ENCODE results near the gene CHEK2. TPM values are rescaled to one million over a fixed set of nuclear protein-coding genes. Genes with fewer than 3 reads are reported as not detected.
"Not testable (repeated sequence)": the region's sequence is repeated elsewhere in the genome, so short reads cannot be mapped to it uniquely, and the experiment has no call there.

CHEK2 gene
- 7.0 TPM for polyA plus RNA-seq (ENCODE audit: insufficient read length)

- peak; percentile 98 for DNase-seq
These were observed at the start of gene CHEK2, which contains the start of gene HSCB for GRCh38 chr22:28741785-28742561. Gene CHEK2, minus strand, starts transcription at chr22:28741820. Its CDS starts 7,099 bp downstream, at chr22:28734721. Gene HSCB, plus strand, starts transcription at chr22:28742039. Its CDS starts 57 bp downstream, at chr22:28742096.

GRCh38 chr22:28791124-28791523 lies 49.5 kb upstream of the CHEK2 start:
- no peak for DNase-seq

DNA sequence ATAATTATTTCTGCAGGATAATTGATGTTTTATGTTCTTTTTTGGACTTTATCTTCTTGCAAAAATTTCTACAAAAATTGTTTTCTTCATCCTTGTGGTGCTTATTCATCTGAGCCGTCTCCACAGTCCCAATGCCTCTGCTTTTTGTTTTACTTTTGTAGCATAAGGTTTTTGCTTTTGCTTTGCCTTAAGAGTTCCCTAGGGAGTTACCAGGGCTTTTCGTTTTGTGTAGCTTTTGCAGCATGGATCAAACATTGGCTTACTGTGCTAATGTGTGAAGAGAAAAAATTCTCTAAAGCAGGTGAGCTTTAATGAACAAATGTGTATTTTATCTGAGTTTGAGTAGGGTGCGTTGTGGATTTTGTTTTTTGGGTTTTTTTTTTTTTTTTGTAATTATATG lies 47.0 kb upstream of the CHEK2 start:
- no peak for DNase-seq

GRCh38 chr22:28783786-28784671 lies 42.4 kb upstream of the CHEK2 start:
- DNase-seq, result no peak

DNA sequence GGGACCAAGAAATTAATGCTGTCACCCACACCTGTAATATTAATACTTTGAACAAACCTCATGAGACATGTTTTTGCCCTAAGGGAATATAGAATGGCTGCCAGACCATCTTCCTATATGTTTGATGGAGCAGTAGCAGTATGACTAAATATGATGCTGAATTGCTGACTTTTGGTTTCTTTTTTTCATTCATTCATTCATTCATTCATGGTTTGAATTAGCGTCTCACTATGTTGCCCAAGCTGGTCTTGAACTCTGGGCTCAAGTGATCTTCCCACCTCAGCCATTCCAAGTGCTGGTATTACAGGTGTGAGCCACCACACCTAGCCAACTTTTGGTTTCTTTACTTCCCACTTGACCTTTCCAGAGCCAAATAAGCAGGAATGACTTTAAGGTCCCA lies 38.7 kb upstream of the CHEK2 start:
- DNase-seq, result no peak

- no peak for DNase-seq
These were observed 38.2 kb upstream of the CHEK2 start for GRCh38 chr22:28779833-28780232.

- no peak for DNase-seq
These were observed 32.8 kb upstream of the CHEK2 start for GRCh38 chr22:28774378-28774777.

- peak; percentile 32 for DNase-seq
These were observed 31.8 kb upstream of the CHEK2 start for GRCh38 chr22:28773461-28773867.

DNA sequence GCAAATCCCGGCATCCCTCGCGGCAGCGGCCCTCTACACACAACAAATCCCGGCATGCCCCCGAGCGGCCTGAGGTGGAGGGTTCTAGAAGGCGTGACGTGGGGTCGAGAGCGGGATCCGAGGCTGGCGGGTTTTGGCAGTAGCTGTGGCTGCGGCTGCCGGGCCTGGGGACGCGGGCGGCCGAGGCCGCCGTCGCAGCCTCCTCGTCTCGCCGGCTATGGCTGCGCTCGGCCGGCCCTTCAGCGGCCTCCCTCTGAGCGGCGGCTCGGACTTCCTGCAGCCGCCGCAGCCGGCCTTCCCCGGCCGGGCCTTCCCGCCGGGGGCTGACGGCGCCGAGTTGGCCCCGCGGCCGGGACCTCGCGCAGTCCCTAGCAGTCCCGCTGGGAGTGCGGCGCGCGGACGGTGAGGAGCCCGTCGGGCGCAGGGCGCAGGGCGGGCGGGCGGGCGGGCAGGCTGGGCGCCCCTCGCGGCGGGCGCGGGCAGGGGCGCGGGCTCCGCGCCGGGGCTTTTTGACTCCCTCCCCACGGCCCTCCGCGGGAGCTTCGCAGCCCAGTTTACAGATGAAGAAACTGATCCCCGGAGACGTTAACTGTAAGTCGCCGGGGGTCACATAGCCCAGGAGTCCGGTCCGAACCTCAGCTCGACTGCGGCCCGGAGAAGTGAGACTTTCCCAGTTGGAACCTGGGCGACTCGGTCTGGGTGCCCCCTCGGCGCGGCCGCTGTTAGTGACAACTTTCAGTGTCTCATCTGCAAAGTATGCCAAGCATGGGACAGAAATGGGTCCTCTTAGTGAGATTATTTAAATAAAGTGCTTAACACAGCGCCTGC lies 31.2 kb upstream of the CHEK2 start, which contains the start of gene CCDC117:
TSS of gene CCDC117 (plus strand) at position 63 of the 828 bp plus-strand sequence. CDS start at position 218, 155 bp downstream.
- DNase-seq, result peak; percentile 96

DNA sequence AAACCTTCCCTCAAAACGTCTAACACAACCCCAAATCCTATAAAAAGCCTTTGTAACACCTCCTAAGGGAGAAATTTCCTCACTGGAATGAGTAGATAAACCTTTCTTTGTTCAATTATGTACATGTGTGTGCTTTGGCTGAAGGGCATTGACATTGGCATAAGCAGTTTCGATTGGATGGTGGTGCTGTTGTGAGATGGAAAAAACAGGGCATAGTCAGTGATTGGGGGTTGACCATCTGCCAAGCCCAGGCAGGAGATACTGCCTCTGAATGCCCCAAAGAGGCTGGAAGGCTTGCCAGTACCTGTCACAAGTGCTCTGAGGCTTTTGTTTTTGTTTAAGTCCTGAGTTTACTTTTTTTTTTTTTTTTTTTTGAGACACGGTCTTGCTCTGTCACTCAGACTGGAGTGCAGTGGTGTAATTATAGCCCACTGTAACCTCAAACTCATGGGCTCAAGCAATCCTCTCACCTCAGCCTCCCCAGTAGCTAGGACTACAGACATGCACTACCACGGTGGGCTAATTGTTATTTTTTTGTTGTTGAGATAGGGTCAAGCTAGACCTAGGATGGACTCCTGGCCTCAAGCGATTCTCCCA lies 29.7 kb upstream of the CHEK2 start:
- no peak for DNase-seq

- no peak for DNase-seq
These were observed 27.9 kb upstream of the CHEK2 start for GRCh38 chr22:28769394-28770085.

DNA sequence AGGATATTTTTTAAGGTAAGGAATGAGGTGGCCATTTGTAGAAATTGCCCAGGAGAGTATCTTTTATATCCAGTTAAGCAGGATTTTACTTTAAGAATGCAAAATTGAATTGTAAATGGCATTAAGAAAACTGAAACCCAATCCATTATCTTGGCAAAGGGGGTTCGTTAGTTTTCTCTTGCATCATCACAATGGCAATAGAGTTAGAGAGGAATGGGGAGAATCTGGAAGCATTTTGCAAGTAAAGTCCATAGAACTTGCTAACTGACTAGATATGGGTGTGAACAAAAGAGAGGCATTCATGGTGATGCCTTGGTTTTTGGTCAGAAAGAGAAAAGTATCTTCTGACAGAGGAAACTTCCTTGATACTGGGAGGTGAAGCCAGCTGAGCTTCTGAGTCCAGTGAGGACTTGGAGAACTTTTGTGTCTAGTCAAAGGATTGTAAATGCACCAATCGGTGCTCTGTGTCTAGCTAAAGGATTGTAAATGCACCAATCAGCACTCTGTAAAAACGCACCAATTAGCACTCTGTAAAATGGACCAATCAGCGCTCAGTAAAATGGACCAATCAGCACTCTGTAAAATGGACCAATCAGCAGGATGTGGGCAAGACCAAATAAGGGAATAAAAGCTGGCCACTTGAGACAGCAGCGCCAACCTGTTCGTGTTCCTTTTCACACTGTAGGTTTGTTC lies 27.2 kb upstream of the CHEK2 start:
- DNase-seq, result no peak

GRCh38 chr22:28766628-28767027 lies 25.0 kb upstream of the CHEK2 start:
- DNase-seq, result no peak

- DNase-seq, result not testable (repeated sequence)
These were observed 20.4 kb upstream of the CHEK2 start for GRCh38 chr22:28762000-28762399.

DNA sequence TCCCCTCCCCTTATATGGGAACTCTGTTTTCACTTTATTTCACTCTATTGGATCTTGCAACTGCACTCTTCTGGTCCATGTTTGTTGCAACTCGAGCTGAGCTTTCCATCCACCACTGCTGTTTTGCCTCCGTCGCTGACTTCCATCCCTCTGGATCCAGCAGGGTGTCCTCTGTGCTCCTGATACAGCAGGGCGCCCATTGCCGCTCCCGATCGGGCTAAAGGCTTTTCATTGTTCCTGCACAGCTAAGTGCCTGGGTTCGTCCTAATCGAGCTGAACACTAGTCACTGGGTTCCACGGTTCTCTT lies 19.8 kb upstream of the CHEK2 start:
- no peak for DNase-seq

- DNase-seq, result no peak
These were observed 18.4 kb upstream of the CHEK2 start for GRCh38 chr22:28759861-28760560.

DNA sequence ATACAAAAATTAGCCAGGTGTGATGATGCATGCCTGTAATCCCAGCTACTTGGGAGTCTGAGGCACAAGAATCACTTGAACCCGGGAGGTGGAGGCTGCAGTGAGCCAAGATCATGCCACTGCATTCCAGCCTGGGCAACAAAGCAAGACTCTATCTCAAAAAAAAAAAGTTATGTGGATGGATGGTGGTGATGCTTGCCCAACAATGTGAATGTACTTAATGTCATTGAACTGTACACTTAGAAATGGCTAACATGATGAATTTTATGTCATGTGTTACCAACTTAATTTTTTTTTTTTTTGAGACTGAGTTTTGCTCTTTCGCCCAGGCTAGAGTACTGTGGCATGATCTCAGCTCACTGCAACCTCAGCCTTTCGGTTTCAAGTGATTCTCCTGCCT lies 12.9 kb upstream of the CHEK2 start:
- DNase-seq, result not testable (repeated sequence)

- DNase-seq, result peak; percentile 45
These were observed 8.9 kb upstream of the CHEK2 start for GRCh38 chr22:28750471-28750881.

- no peak for DNase-seq
These were observed 2.2 kb upstream of the CHEK2 start for GRCh38 chr22:28743852-28744251.

GRCh38 chr22:28742562-28742962 lies 942 bp upstream of the CHEK2 start:
- DNase-seq, result no peak
